Heart left ventricle (tissue), 13 donors: ENCODE results near the gene PRKN.

Experiments used
- CTCF ChIP-seq, 12 donors: fragments of 200-600 bp; sonication (generic) in 4 of 12; IDR thresholded peaks; one replicate each; pipeline versions ENCODE4 v1.5.0 to v1.8.0; 2018 to 2022; ENCODE audit warnings: antibody characterized with exemption in 12 of 12, mild to moderate bottlenecking in 5 of 12
- POLR2A ChIP-seq, 2 donors: fragments of 450-650 bp; IDR thresholded peaks; one replicate each; pipeline ENCODE4 v1.6.1; 2017; ENCODE audit warnings: antibody characterized with exemption in 2 of 2, mild to moderate bottlenecking in 2 of 2, moderate library complexity in 2 of 2
- donor health status: ischemic (EF 13 %, LVEDD 7.1; RV severe dilation, severe dysfunction).
- donor health status: DM: no; HTN: yes; CAD: no.
- donor health status: DM: no; HTN: no; CAD: no.
- donor health status: ischemic (EF 25% LVEDD 6.9; RV normal size, moderate dysfunction).
- donor health status: ischemic (EF 25% LVEDD 5.7; RV mildly dilated, moderate dysfunction).
- donor health status: ischemic (EF 35%, LVEDD 5.7; RV mildly dilated, moderate dysfunction).
- donor health status: nonischemic (EF 11% LVEDD 7.7; RV severe dilation, severe dysfunction).
- donor health status: DM: yes; HTN: yes; CAD: no.
- donor health status: PGD.
- donor health status: ischemic (EF 29% LVEDD 5.4; RV normal size, mild dysfunction).
- donor health status: nonischemic (EF 23%, LVEDD 6.1; RV moderate dilation, normal function).

- TF ChIP-seq CTCF (IDR thresholded peaks at IDR 0.05): no peak
- TF ChIP-seq POLR2A (IDR thresholded peaks at IDR 0.05): no peak
Measured at GRCh38 chr6:162683135-162683534, 44.4 kb downstream of the PRKN start.
